ENCODE data around the gene FAP.
A peak's percentile ranks its signal among the peaks of the same experiment; 100 is the strongest.

The FAP gene

DNA sequence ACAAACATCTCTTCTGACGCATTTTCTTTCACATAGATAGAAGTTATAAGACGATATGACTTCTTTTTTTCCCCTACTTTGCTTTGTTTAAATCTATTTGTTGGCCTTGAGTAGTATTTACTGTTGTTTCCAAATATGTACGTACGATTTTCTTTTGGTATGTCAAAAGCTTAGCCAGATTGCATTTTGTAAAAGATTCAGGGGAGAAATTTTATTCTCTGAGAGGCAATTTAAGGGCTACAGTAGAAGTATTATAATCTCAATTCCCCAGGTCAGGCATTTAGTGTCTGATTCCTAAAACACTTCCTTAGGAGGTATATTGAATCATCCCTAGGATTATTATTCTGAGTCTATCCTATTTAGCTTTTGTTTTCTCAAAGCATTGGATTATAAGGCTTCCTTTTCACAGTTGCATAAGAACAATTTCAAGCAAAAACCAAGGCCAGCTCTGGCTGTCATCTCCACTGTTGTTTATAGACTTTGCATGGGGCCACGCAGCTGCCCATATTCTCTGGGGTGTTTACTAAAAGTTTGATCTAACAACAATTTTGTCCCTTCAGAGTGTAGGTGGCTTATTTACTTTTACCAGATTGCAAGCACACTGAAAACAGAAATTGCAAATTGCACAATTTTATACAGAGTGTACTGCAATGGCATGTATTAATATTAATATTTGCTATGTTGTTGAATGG lies 57.6 kb downstream of the FAP start:
- DNase-seq (ENCODE audit: low read depth) = no peak

DNA sequence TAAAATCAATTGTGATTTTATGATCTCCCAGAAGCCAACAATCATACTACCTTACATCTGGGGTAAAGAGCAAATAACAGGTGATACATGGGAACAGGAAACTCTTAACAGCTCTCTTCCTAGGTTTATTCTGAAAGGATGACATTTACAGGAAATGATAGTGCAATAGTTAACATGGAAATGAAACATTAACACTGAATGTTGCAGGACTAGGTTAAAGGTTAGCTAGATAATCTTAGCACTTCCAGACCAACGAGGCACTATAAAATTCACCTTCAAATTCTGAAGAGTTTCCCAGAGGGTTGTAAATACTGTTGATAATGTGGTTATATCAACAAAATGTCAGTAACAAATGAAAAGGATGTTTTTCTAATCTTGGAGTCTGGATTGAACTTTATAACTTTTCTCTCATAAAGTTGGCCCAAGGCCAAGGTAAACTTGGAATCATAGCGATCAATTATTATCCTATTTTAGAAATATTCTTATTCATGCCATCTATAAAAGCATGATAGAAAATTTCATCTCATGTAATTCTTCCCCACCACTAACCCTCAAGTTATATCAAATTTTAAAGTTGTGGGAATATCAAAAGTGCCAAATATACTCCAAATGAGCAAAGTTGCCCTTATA lies 58.3 kb downstream of the FAP start:
- no peak for DNase-seq (ENCODE audit: low read depth)

DNA sequence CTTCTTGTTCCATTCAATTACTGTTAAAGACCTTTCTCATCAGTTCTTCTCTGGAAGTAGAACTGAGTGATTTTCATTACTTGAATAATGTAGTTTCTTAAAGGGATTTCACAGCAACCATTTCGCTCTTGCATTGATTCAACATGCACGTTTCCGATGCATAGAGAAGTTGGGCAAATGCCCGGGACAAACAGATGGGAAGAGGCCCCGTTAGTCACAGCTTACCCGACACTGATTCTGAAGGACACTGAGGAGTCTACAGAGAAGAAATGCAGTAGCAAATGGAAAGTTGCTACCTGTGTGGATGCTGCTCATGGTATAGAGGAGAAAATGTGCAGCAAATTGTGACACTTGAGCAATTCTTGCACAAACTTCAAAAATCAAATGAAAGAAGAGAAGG lies 58.9 kb downstream of the FAP start:
- DNase-seq (ENCODE audit: low read depth) = no peak

DNA sequence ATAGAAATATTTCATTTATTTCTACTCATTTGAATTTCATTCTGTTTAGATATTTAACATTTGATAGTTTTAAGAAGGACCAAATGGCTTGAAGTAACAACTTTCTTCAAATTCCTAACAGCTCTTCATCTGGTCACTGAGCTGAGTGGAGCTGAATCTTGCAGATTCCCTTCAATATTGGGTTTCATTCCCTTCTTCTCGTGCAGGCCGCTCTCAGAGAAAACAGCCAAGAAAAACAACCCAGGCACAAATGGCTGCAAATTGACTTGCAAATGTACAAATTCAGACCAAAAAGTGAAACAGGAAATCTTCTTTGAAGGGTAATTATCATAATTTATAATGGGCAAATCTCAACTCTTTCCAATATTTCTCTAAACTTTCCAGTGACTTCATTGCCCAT lies 60.9 kb downstream of the FAP start:
- no peak for DNase-seq (ENCODE audit: low read depth)

DNA sequence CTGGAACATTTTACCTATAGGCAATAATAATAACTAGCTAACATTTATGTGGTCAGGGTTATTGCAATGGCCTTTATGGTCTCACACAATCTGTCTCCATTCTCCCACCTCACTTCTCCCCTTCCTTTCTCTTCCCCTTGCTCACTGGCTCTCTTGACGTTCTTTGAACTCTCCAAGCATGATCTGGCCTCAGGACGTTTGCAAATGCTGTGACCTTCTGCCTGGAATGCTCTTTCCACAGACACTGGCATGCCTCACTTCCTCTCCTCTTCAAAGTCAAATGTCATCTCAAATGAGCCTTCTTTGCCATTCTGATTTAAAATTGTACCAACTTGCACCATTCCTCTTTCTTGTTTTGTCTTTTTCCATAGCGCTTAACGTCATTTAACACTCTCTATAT lies 65.9 kb downstream of the FAP start:
- DNase-seq (ENCODE audit: low read depth) = no peak

DNA sequence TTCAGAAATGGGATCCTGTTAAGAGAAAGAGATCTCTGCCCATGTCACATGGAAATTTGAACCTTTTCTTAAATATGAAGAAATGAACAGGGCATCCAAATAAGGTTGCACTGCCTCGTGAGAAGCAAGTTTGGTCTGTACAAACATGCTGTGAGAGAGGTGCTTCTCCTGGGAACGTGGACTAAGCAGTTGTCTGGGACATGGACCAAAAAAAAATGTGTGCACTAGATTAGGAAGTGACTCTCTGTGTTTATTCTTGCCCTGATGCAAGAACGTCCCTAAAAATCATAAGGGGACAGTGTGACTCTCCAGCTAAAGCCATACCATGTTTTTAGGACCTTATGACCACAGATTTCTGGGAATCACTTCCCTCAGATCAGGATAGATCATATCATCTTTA lies 67.5 kb downstream of the FAP start:
- DNase-seq (ENCODE audit: low read depth) = no peak

DNA sequence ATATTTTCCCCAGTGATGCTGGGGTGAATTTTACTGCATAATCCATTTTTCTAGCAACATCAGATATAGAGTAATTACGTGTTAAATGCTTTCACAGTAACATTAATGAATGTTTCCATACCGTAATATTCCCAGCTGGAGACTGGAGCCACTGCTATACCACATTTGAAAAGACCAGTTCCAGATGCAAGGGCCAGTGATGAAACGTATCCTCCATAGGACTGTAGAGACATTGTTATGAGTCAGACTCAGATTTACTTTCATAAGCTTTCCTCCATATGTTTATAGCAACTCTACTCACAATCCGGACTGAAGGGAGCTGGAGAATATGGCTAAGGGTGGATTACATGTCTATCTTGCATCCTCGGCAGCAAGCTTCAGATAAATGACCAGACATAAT lies 68.5 kb downstream of the FAP start:
- no peak for DNase-seq (ENCODE audit: low read depth)

DNA sequence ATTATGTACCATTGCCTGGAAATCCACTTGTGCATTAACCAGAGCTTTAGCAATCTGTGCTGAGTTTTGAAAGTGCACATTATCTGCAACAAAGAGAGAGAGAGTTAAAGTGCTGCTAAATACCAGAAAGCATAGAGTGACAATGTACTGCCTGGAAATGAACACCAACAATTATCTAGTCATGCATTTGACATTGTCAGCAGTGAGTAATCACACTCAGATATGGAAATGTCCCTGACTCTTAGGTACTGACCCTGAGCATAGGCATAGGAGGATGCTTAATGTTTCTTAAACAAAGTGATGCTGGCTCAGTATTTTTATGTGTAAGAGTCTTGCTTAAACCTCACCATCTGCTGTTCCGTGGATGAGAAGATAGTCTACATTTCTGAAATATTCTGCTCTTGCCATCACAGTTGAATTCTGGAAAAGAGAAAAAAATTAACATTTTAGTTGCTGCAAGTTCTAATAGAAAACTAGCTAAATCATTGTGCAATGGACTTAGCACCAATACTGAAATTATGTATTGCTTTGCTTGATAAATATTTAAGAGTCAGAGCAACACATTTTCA lies 70.4 kb downstream of the FAP start:
- no peak for DNase-seq (ENCODE audit: low read depth)

DNA sequence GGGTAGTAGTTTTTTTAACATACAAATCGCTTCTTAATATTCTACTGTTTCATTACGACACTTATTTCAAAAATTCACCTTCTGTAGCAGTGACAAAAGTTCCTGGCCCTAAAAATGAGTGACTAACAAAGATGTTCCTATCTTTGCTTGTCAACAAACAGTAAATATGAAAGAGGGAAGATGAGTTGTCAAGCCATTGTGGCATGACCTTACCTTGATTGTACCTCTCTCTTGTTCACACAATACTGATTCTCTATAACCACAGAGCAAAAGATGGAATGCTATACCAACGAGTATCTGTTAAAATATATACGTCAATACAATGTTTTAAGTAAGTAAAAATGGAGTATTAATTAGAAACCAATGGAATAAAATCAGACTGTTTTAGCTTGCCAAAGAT lies 76.5 kb downstream of the FAP start:
- DNase-seq (ENCODE audit: low read depth) = no peak

DNA sequence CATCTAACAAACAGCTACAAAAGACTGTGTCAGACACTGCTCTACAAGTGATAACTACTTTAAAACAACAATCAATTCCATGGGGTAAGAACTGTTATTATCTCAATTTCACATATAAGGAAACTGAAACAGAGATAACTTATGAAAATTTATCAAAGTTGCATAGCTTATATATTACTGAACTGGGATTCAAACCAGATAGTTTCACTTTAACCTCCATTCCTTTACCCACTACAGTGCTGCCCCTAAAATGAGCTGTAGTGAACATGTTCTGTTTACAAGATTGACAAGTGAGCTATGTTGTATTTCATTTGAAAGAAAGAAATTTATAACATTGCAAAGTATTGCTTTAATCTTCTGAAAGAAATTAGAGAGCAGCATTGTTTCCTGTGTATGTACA lies 77.1 kb downstream of the FAP start:
- no peak for DNase-seq (ENCODE audit: low read depth)

DNA sequence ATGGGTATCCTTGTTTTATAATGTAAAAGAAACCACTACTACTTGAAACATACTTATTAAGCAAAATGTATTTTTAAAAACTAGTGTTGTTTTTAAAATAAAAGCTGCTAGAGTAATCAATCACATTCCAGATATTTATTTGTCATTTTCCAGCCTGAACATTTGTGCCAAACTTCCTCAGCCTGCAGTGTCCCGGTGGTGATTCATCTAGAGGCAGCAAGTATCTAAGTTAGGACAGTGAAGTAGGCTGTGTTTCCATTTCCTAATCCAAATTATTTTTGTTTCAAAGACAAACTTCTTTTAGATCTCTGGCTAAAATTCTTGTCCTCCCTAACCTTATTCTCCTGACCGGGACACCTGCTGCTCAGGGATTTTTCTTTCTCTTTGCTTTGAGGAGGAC lies 78.4 kb downstream of the FAP start:
- no peak for DNase-seq (ENCODE audit: low read depth)

DNA sequence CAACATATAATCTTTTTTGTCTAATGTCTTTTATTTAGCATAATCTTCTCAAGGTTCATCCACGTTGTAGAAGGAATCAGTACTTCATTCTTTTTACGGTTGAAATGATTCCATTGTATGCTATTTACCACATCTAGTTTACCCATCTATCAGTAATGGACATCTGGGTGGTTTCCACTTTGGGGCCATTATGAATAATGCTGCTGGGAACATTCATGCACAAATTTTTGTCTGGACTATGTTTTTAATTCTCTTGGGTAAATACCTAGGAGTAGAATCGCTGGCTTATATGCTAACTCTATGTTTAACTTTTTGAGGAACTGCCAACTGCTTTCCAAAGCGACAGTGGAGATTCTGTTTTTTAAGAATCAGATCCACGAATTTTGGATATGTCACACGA lies 83.8 kb downstream of the FAP start:
- DNase-seq (ENCODE audit: low read depth) = no peak

DNA sequence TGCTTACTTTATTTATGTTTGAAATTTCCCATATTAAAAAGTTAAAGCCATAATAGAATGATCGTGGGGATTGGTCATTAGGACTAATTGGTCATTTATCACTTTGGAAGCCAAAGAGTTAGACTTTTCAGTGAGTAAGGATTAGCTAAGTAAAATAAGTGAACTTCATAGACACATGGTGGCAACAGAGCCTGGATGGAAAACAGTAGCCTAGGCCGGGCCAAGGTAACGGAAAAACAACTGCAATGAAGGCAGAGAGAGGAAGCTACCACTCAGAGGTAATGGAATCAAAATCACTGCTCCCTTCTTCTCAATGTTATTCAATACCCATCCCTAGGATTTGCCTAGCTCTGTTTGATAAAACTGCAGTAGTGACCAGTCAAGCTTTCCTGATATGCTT lies 87.1 kb downstream of the FAP start:
- no peak for DNase-seq (ENCODE audit: low read depth)

DNA sequence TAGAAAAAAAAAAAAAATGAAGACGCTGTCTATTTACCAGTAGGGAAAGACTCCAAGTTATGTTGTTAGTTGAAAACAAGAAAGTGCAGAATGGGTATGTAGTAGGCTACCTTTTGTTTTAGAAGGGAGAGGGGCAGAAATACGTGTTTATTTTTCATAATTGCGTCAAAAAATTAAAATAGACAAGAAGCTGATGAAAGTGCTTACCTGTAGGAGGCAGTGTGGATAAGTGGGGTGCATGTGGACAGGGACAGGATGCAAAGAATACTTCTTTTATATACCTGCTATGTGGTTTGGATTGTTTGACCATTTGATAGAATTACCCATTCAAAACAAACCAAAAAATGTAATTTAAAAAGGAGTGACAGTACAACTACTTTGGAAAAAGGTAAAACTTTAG lies 88.2 kb downstream of the FAP start:
- DNase-seq (ENCODE audit: low read depth) = no peak

DNA sequence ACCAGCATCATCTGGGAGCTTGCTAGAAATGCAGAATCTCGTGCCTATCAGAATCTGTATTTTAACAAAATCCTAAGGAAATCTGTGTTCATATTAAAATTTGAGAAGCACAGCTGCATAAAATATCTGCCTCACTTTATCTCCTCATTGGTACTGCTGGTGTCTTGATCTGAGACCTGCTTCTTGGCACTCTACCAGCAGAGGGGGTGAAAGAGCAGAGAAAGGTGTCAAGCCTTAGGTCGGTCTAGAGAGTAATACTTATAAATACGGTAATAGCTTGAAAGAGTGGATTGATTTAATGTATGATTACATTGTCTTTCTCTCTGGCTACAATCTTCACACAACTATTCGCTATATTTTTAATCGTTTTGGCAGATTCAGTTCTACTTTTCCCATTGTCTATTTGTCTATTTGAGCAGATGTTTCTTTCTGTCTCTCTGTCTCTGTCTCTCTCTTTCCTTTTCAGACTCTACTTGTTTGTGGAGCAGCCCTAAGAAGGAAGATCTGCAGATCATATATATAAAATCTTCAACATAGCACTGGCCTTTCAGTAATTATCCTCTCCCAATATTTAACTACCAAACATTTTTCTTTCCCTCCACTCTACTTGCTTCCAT lies 89.5 kb downstream of the FAP start:
- peak; percentile 17 for DNase-seq (ENCODE audit: low read depth)

DNA sequence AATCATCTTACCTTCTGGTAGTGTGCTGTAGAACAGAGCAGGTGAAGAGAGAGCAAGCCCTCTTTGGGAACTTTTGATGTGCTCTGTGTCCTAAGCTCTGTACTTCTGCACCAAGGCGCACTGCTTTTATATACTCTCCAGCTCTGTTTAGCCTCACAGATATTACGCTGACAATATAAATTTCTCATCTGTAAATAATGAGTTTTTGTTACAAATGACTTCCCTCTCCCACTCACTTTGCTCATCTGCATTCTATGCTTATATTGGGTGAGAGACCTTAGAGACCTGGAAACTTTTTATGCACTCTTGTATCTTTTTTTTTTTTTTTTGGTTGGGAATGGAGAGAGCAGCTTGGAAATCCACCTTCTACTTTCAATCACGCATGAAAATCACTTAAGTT lies 91.1 kb downstream of the FAP start, which contains the start of gene GCG:
Gene GCG (minus strand): TSS at position 101 of the 400 bp plus-strand sequence. CDS start 3,069 bp downstream, outside the sequence.
- no peak for DNase-seq (ENCODE audit: low read depth)

DNA sequence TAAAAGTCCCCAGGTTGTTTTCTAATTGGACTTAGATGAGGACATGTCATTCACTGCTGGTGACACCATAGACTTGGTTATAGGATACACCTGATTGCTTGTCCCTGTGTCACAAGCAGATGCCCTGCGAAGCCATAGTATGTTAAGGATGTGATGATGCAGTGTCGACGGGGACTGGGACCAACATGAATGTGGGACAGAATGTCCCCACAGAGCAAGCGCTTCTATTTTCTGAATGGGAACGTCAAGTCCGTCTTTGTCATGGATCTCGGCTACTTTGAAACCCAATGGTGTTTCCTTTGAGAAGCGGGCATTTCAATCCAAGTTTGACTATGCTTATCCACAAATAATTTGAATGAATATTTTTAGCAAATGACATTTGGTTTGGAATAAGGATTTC lies 93.3 kb downstream of the FAP start:
- DNase-seq (ENCODE audit: low read depth) = no peak

DNA sequence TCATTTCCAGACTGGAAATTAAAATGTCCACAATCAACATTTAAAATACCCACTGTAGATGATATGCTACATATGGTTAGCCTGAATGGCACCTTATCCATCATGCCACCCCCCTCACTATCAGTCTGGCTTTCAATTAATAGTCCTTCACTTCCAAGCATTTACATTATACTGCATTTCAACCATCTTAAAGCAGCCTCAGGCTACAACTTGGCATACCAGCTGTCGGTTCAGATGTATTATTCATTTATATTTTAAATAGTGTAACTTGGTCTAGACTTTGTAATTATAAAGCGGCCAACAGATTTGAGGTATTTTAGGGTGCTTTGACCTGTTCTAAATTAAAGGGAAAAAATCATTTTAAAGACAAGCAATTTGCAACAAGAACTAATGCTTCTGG lies 93.8 kb downstream of the FAP start:
- DNase-seq (ENCODE audit: low read depth) = no peak

DNA sequence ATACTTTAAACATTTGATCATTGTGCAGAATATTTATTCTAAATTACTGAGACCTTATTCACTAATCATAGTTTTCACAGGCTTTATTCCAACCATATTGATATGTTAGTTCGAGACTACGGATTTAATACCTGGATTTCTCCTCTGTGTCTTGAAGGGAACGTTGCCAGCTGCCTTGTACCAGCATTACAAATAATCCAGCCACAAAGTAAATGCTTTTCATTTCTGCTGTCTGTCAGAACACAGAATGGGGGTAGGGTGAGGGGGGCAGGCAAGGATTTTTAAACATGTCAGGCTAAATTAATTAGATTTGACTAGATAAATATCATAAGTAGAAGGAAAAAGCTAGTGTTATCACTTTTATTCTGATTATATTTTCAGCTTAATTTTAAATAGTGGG lies 94.3 kb downstream of the FAP start:
- DNase-seq (ENCODE audit: low read depth) = no peak

DNA sequence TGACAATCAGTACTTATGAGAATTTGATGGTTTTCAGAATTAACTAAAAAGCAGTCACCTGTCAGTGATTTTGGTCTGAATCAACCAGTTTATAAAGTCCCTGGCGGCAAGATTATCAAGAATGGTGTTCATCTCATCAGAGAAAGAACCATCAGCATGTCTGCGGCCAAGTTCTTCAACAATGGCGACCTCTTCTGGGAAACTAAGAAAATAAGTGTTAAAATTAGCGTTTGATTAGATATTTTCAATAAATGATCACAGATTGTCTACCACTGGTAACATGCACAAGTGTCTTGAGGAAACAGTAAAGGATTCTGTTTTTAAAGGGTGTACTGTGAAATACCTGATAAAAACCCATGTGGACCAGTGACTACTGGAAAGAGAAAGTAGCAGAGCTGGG lies 99.3 kb downstream of the FAP start:
- no peak for DNase-seq (ENCODE audit: low read depth)

DNA sequence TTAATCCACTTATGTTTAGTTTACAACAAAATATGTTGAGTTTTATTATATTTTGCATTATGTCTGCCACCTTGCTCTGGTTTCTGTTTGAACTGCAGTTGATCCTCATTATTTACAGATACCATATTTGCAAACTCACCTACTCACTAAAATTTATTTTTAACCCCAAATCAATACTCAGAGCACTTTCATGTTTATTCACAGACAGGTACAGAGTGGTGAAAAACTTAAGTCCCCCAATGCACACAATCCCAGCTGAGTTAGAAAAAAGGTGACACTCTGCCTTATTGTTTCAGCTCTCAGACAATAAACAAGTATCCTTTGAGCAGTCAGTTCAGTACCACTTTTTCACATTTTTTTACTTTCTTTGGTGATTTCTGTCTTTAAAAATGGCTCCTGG lies 104.9 kb downstream of the FAP start:
- no peak for DNase-seq (ENCODE audit: low read depth)

DNA sequence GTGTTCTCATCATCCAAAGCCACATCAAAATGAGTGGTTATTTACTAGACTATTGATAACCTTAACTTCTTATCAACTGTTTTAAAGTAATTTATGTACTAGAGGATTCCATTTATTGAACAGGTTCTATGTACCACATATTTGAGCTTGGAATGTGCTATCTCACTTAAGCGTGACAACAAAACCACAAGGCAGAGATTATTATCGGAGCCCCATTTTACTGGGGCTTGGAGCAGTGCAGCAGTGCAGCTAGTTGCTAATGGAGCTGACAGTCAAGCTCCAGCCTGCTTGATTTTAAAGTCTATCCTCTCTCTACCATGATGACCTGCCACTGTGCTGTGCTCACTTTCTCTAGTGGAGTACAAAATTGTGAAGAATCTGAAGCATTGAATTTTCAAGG lies 115.8 kb downstream of the FAP start:
- no peak for DNase-seq (ENCODE audit: low read depth)

DNA sequence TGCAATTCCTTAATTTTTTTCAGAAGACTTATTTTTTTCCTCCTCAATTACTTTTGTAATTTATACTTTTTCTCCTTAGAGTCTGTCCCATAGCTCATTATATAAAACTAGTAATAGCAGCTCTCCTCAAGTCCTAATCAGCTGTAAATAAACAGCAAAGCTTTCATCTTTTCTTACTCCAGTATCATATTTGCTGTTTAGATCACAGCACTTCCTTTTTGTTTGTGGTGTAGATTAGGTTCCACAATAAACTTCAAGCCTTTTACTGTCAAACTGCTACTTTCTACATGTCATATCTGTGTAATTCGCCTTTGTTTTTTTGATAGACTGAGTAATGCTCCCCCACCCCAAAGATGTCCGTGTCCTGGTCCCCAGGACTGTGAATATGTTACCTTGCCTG lies 116.7 kb downstream of the FAP start:
- DNase-seq (ENCODE audit: low read depth) = no peak

Data from GM04504 (cell line).